BE2C (cell line): Measurements from ENCODE around the gene RNU1-3.
A peak's percentile ranks its signal among the peaks of the same experiment; 100 is the strongest.
"Not testable (repeated sequence)": the region's sequence is repeated elsewhere in the genome, so short reads cannot be mapped to it uniquely, and the experiment has no call there.

Experiments used
- DNase-seq: peaks from one replicate; pipeline ENCODE4 v3.0.0-alpha.2; 2020
- H3K27me3 ChIP-seq: fragments of 250-450 bp; sonication (Bioruptor Pico); 2 replicates; pipeline ENCODE4 v1.5.1; 2020; ENCODE audit warnings: mild to moderate bottlenecking
- H3K36me3 ChIP-seq: fragments of 250-450 bp; sonication (Bioruptor Pico); 2 replicates; pipeline ENCODE4 v1.5.1; 2020; ENCODE audit warnings: mild to moderate bottlenecking
- H3K4me1 ChIP-seq: fragments of 250-450 bp; sonication (Bioruptor Pico); 2 replicates; pipeline ENCODE4 v1.5.1; 2020
- H3K4me3 ChIP-seq: 2 replicates; pipeline ENCODE4 v1.5.1; 2011; ENCODE audit warnings: low read depth, low read length
- H3K9me3 ChIP-seq: fragments of 250-450 bp; sonication (Bioruptor Pico); 2 replicates; pipeline ENCODE4 v1.5.1; 2020
- CTCF ChIP-seq: IDR thresholded peaks from 2 replicates; pipeline ENCODE4 v1.5.1; 2012; ENCODE audit warnings: mild to moderate bottlenecking, low read depth, low read length

RNU1-3 gene

GRCh38 chr1:16631248-16632043 lies 35.3 kb downstream of the RNU1-3 start:
- TF ChIP-seq CTCF = no peak
- Histone ChIP-seq H3K4me3 (no peak overlapping the region), H3K4me1 (no peaks in the 10 kb centered on the region), H3K9me3 (no peaks in the 10 kb centered on the region), H3K36me3 (peaks cover 11% of the 10 kb centered on the region), H3K27me3 (no peaks in the 10 kb centered on the region)
- no peak for DNase-seq

- peaks cover 11% of the 10 kb centered on the region for H3K36me3 ChIP-seq
- no peaks in the 10 kb centered on the region for H3K4me1 ChIP-seq
- no peaks in the 10 kb centered on the region for H3K9me3 ChIP-seq
- H3K4me3 ChIP-seq = no peak overlapping the region
- no peak for DNase-seq
- no peaks in the 10 kb centered on the region for H3K27me3 ChIP-seq
- no peak for TF ChIP-seq CTCF
Observed at GRCh38 chr1:16630661-16631247, 36.0 kb downstream of the RNU1-3 start.

GRCh38 chr1:16629916-16630530 lies 36.7 kb downstream of the RNU1-3 start:
- H3K4me1 ChIP-seq, H3K27me3 ChIP-seq, H3K9me3 ChIP-seq, DNase-seq, H3K4me3 ChIP-seq: not testable (repeated sequence)
- peaks cover 11% of the 10 kb centered on the region for H3K36me3 ChIP-seq

GRCh38 chr1:16628361-16629111 lies 38.2 kb downstream of the RNU1-3 start:
- no peak for DNase-seq
- peaks cover 11% of the 10 kb centered on the region for H3K36me3 ChIP-seq
- H3K4me3 ChIP-seq = no peak overlapping the region
- no peaks in the 10 kb centered on the region for H3K27me3 ChIP-seq
- H3K9me3 ChIP-seq = no peaks in the 10 kb centered on the region
- H3K4me1 ChIP-seq = no peaks in the 10 kb centered on the region
- TF ChIP-seq CTCF = no peak

- not testable (repeated sequence) for H3K4me3 ChIP-seq, H3K4me1 ChIP-seq, H3K9me3 ChIP-seq, H3K27me3 ChIP-seq, DNase-seq
- peaks cover 11% of the 10 kb centered on the region for H3K36me3 ChIP-seq
Observed at GRCh38 chr1:16626409-16626983, 40.3 kb downstream of the RNU1-3 start.

GRCh38 chr1:16625497-16626408 lies 41.0 kb downstream of the RNU1-3 start:
- Histone ChIP-seq H3K9me3 (no peaks in the 10 kb centered on the region), H3K4me3 (no peak overlapping the region), H3K27me3 (no peaks in the 10 kb centered on the region), H3K36me3 (peaks cover 8% of the 10 kb centered on the region), H3K4me1 (no peaks in the 10 kb centered on the region)
- no peak for DNase-seq
- TF ChIP-seq CTCF = no peak

GRCh38 chr1:16623812-16624719 lies 42.7 kb downstream of the RNU1-3 start:
- H3K4me1 ChIP-seq, H3K4me3 ChIP-seq, H3K27me3 ChIP-seq, H3K36me3 ChIP-seq, H3K9me3 ChIP-seq: not testable (repeated sequence)
- DNase-seq = peak; percentile 87

GRCh38 chr1:16623337-16623736 lies 43.4 kb downstream of the RNU1-3 start:
- DNase-seq, H3K4me1 ChIP-seq, H3K9me3 ChIP-seq, H3K27me3 ChIP-seq, H3K36me3 ChIP-seq, H3K4me3 ChIP-seq: not testable (repeated sequence)
